MM.1S (cell line): Measurements from ENCODE around the gene CAPN15.

Source experiments
- EZH2 ChIP-seq: fragments of 300-600 bp; sonication (generic); optimal IDR thresholded peaks from 2 replicates; pipeline ENCODE3; 2017; ENCODE audit warnings: low read depth, mild to moderate bottlenecking, antibody characterized with exemption, low read length, mixed read lengths
- TF ChIP-seq, protein P1 (sequence below): fragments of 300-600 bp; sonication (generic); IDR thresholded peaks from 2 replicates; pipeline ENCODE4 v1.5.1; 2016; ENCODE audit warnings: antibody characterized with exemption, low read length, mixed read lengths

DNA sequence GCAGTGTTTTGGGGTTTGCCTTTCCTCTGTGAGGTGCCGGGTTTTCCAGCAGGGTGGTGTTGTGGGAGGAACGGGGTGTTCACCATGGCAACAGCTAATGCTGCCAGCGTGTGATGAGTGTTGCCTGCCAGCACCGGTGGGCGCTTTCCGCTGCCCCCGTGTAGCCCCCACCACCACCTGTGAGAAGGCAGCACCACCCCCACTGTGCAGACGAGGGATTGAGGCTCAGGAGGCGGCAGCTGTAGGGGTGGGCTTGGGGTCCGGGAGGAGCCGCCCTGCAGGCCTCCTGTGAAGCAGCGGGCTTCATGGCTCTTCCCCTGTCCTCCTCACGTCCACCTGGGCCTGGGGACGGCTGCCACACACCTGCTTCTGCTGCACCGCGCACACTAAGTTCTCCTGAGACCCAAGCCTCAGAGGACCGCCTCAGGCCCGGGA is 67.6 kb downstream of the CAPN15 start:
- TF ChIP-seq, protein P1, sequence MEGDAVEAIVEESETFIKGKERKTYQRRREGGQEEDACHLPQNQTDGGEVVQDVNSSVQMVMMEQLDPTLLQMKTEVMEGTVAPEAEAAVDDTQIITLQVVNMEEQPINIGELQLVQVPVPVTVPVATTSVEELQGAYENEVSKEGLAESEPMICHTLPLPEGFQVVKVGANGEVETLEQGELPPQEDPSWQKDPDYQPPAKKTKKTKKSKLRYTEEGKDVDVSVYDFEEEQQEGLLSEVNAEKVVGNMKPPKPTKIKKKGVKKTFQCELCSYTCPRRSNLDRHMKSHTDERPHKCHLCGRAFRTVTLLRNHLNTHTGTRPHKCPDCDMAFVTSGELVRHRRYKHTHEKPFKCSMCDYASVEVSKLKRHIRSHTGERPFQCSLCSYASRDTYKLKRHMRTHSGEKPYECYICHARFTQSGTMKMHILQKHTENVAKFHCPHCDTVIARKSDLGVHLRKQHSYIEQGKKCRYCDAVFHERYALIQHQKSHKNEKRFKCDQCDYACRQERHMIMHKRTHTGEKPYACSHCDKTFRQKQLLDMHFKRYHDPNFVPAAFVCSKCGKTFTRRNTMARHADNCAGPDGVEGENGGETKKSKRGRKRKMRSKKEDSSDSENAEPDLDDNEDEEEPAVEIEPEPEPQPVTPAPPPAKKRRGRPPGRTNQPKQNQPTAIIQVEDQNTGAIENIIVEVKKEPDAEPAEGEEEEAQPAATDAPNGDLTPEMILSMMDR = no peak
- no peak for TF ChIP-seq EZH2
